Measurements from ENCODE around the gene MEX3A. TPM values are rescaled to one million over a fixed set of nuclear protein-coding genes. Genes with fewer than 3 reads are reported as not detected.

MEX3A gene
- total and polyA plus RNA-seq, 2 of the 8 experiments (the other 6 are each of a cell fraction or from before 2014, with no cell fraction given): 34.1 to 52.4 TPM

GRCh38 chr1:156063997-156064285, 18.3 kb downstream of the MEX3A start (continued):
- TF ChIP-seq, protein P1, sequence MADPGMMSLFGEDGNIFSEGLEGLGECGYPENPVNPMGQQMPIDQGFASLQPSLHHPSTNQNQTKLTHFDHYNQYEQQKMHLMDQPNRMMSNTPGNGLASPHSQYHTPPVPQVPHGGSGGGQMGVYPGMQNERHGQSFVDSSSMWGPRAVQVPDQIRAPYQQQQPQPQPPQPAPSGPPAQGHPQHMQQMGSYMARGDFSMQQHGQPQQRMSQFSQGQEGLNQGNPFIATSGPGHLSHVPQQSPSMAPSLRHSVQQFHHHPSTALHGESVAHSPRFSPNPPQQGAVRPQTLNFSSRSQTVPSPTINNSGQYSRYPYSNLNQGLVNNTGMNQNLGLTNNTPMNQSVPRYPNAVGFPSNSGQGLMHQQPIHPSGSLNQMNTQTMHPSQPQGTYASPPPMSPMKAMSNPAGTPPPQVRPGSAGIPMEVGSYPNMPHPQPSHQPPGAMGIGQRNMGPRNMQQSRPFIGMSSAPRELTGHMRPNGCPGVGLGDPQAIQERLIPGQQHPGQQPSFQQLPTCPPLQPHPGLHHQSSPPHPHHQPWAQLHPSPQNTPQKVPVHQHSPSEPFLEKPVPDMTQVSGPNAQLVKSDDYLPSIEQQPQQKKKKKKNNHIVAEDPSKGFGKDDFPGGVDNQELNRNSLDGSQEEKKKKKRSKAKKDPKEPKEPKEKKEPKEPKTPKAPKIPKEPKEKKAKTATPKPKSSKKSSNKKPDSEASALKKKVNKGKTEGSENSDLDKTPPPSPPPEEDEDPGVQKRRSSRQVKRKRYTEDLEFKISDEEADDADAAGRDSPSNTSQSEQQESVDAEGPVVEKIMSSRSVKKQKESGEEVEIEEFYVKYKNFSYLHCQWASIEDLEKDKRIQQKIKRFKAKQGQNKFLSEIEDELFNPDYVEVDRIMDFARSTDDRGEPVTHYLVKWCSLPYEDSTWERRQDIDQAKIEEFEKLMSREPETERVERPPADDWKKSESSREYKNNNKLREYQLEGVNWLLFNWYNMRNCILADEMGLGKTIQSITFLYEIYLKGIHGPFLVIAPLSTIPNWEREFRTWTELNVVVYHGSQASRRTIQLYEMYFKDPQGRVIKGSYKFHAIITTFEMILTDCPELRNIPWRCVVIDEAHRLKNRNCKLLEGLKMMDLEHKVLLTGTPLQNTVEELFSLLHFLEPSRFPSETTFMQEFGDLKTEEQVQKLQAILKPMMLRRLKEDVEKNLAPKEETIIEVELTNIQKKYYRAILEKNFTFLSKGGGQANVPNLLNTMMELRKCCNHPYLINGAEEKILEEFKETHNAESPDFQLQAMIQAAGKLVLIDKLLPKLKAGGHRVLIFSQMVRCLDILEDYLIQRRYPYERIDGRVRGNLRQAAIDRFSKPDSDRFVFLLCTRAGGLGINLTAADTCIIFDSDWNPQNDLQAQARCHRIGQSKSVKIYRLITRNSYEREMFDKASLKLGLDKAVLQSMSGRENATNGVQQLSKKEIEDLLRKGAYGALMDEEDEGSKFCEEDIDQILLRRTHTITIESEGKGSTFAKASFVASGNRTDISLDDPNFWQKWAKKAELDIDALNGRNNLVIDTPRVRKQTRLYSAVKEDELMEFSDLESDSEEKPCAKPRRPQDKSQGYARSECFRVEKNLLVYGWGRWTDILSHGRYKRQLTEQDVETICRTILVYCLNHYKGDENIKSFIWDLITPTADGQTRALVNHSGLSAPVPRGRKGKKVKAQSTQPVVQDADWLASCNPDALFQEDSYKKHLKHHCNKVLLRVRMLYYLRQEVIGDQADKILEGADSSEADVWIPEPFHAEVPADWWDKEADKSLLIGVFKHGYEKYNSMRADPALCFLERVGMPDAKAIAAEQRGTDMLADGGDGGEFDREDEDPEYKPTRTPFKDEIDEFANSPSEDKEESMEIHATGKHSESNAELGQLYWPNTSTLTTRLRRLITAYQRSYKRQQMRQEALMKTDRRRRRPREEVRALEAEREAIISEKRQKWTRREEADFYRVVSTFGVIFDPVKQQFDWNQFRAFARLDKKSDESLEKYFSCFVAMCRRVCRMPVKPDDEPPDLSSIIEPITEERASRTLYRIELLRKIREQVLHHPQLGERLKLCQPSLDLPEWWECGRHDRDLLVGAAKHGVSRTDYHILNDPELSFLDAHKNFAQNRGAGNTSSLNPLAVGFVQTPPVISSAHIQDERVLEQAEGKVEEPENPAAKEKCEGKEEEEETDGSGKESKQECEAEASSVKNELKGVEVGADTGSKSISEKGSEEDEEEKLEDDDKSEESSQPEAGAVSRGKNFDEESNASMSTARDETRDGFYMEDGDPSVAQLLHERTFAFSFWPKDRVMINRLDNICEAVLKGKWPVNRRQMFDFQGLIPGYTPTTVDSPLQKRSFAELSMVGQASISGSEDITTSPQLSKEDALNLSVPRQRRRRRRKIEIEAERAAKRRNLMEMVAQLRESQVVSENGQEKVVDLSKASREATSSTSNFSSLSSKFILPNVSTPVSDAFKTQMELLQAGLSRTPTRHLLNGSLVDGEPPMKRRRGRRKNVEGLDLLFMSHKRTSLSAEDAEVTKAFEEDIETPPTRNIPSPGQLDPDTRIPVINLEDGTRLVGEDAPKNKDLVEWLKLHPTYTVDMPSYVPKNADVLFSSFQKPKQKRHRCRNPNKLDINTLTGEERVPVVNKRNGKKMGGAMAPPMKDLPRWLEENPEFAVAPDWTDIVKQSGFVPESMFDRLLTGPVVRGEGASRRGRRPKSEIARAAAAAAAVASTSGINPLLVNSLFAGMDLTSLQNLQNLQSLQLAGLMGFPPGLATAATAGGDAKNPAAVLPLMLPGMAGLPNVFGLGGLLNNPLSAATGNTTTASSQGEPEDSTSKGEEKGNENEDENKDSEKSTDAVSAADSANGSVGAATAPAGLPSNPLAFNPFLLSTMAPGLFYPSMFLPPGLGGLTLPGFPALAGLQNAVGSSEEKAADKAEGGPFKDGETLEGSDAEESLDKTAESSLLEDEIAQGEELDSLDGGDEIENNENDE (IDR thresholded peaks at IDR 0.05; ENCODE audit: insufficient replicate concordance, low read length): no peak
- TF ChIP-seq POLR2AphosphoS5 (IDR thresholded peaks at IDR 0.05; ENCODE audit: low read depth, low read length) (no peak), HDAC2 (IDR thresholded peaks at IDR 0.05; ENCODE audit: borderline replicate concordance in 1 of 2, low read depth in 2 of 2, low read length in 2 of 2) (no peak), CHD1 (IDR thresholded peaks at IDR 0.05; ENCODE audit: low read depth, low read length) (no peak), KDM1A (IDR thresholded peaks at IDR 0.05; ENCODE audit: borderline replicate concordance, low read length) (no peak), TEAD4 (IDR thresholded peaks at IDR 0.05; ENCODE audit: low read depth, low read length) (no peak), CREB1 (IDR thresholded peaks at IDR 0.05) (no peak), RBBP5 (IDR thresholded peaks at IDR 0.05; ENCODE audit: borderline replicate concordance, low read depth, low read length) (no peak), CHD2 (IDR thresholded peaks at IDR 0.05; ENCODE audit: low read length) (no peak), RNF2 (IDR thresholded peaks at IDR 0.05; ENCODE audit: borderline replicate concordance, low read depth, low read length, missing control alignments, poor library complexity, severe bottlenecking) (no peak), HDAC6 (IDR thresholded peaks at IDR 0.05; ENCODE audit: low read depth, low read length) (no peak)

Data from H1 (cell line).